Measurements from ENCODE around the gene OLIG1. TPM values are rescaled to one million over a fixed set of nuclear protein-coding genes. Genes with fewer than 3 reads are reported as not detected.

Gene OLIG1
- total and polyA plus RNA-seq, 10 donors: 0.02 to 1.8 (median 0.58) TPM; not detected in 2

GRCh38 chr21:33069645-33069993 is 322 bp upstream of the OLIG1 start:
- intact Hi-C loops (cut with DNase I; ENCODE audit: low total_unique reads): no loop called here
- Histone ChIP-seq H3K9me3 (peaks cover 0 to 14% (median 3%) of the 10 kb centered on the region in 8 donors), H3K4me1 (peaks cover 21 to 60% (median 31%) of the 10 kb centered on the region in 6 donors), H3K27ac (peak overlapping the region in 4 of 8 donors; percentile 22 to 87 (median 58)), H3K27me3 (replicated peaks in 1 of 7) (peaks cover 0 to 100% (median 90%) of the 10 kb centered on the region in 7 donors), H3K36me3 (no peaks in the 10 kb centered on the region), H3K4me3 (peak overlapping the region in 7 of 8 donors; percentile 32 to 73 (median 47))
- TF ChIP-seq CTCF (IDR thresholded peaks at IDR 0.05 in 8 of 11, conservative IDR thresholded peaks at IDR 0.05 in 3 of 11) (no peak), POLR2AphosphoS5 (IDR thresholded peaks at IDR 0.05) (no peak), POLR2A (IDR thresholded peaks at IDR 0.05) (no peak)
- WGBS, 5 donors: 5 to 6% (median 5%) methylated on average over 11 of the region's 11 CpGs
- no peak for DNase-seq

- peaks cover 0 to 14% (median 3%) of the 10 kb centered on the region in 8 donors for H3K9me3 ChIP-seq
- peaks cover 21 to 53% (median 31%) of the 10 kb centered on the region in 6 donors for H3K4me1 ChIP-seq
- intact Hi-C loops (cut with DNase I; ENCODE audit: low total_unique reads): no loop called here
- WGBS, 5 donors: 1 to 2% (median 1%) methylated on average over 27 to 44 of the region's 44 CpGs; no CpG with 5 or more reads in 1 of the 5 donors
- H3K4me3 ChIP-seq: peak overlapping the region; percentile 12 to 73 (median 44)
- H3K27ac ChIP-seq: peak overlapping the region in 3 of 8 donors; percentile 62 to 87 (median 65)
- DNase-seq: no peak
- H3K36me3 ChIP-seq: no peaks in the 10 kb centered on the region
- H3K27me3 ChIP-seq (replicated peaks in 1 of 7): peaks cover 0 to 100% (median 87%) of the 10 kb centered on the region in 7 donors
- no peak for TF ChIP-seq POLR2AphosphoS5 (IDR thresholded peaks at IDR 0.05)
- no peak for TF ChIP-seq POLR2A (IDR thresholded peaks at IDR 0.05)
- no peak for TF ChIP-seq CTCF (IDR thresholded peaks at IDR 0.05 in 8 of 11, conservative IDR thresholded peaks at IDR 0.05 in 3 of 11)
Measured at GRCh38 chr21:33070744-33070997, 730 bp downstream of the OLIG1 start.

GRCh38 chr21:33070998-33071769 is 1.2 kb downstream of the OLIG1 start:
- H3K9me3 ChIP-seq: peaks cover 0 to 14% (median 3%) of the 10 kb centered on the region in 8 donors
- H3K27ac ChIP-seq: peak overlapping the region in 1 of 8 donors; percentile 87
- WGBS, 5 donors: 2 to 9% (median 2%) methylated on average over 32 to 69 of the region's 69 CpGs
- H3K4me3 ChIP-seq: peak overlapping the region; percentile 12 to 73 (median 44)
- peak; percentile 81 for DNase-seq
- peaks cover 21 to 53% (median 31%) of the 10 kb centered on the region in 6 donors for H3K4me1 ChIP-seq
- no peak for TF ChIP-seq POLR2AphosphoS5 (IDR thresholded peaks at IDR 0.05)
- TF ChIP-seq POLR2A (IDR thresholded peaks at IDR 0.05): no peak
- no peak for TF ChIP-seq CTCF (IDR thresholded peaks at IDR 0.05 in 8 of 11, conservative IDR thresholded peaks at IDR 0.05 in 3 of 11)
- no peaks in the 10 kb centered on the region for H3K36me3 ChIP-seq
- peaks cover 0 to 100% (median 87%) of the 10 kb centered on the region in 7 donors for H3K27me3 ChIP-seq (replicated peaks in 1 of 7)
- intact Hi-C loops (cut with DNase I; ENCODE audit: low total_unique reads): no loop called here

GRCh38 chr21:33071770-33072306 is 1.9 kb downstream of the OLIG1 start:
- TF ChIP-seq CTCF (IDR thresholded peaks at IDR 0.05 in 8 of 11, conservative IDR thresholded peaks at IDR 0.05 in 3 of 11) (no peak), POLR2AphosphoS5 (IDR thresholded peaks at IDR 0.05) (peak in 2 of 3 donors; percentile 19 to 56), POLR2A (IDR thresholded peaks at IDR 0.05) (no peak)
- Histone ChIP-seq H3K27me3 (replicated peaks in 1 of 7) (peaks cover 0 to 100% (median 81%) of the 10 kb centered on the region in 7 donors), H3K9me3 (peaks cover 0 to 14% (median 3%) of the 10 kb centered on the region in 8 donors), H3K27ac (no peak overlapping the region), H3K4me3 (peak overlapping the region; percentile 11 to 73 (median 44)), H3K4me1 (peaks cover 21 to 52% (median 31%) of the 10 kb centered on the region in 6 donors), H3K36me3 (no peaks in the 10 kb centered on the region)
- 2 to 4% (median 3%) methylated on average over 35 to 38 of the region's 38 CpGs for WGBS, 5 donors
- intact Hi-C loops (cut with DNase I; ENCODE audit: low total_unique reads): no loop called here
- no peak for DNase-seq

All from spleen (tissue), 11 donors.